Body of pancreas (tissue), 4 donors: ENCODE data around the gene CDH20. TPM values are rescaled to one million over a fixed set of nuclear protein-coding genes. Genes with fewer than 3 reads are reported as not detected.

ENCODE experiments used
- ATAC-seq: fragments of 150-250 bp; one replicate; pipeline ENCODE4 v1.9.1; 2016
- DNase-seq, 4 donors: peaks; one replicate each; pipeline ENCODE4 v3.0.0-alpha.2; 2019
- H3K27ac ChIP-seq, 4 donors: fragments of 200-600 bp; sonication (generic); 1 replicate in 3 of 4; 2 replicates in 1 of 4; pipeline versions ENCODE4 v1.5.1 to v1.6.1; 2016 to 2019; ENCODE audit warnings: mild to moderate bottlenecking in 1 of 4, mixed read lengths in 1 of 4, moderate library complexity in 1 of 4
- H3K27me3 ChIP-seq, 2 donors: fragments of 200-600 bp; sonication (generic); one replicate each; pipeline ENCODE4 v1.6.0; 2016; ENCODE audit warnings: mild to moderate bottlenecking in 1 of 2
- H3K36me3 ChIP-seq, 2 donors: fragments of 200-600 bp; sonication (generic); replicated peaks in 1 of 2; 2 replicates each; pipeline ENCODE4 v1.5.1; 2016; ENCODE audit warnings: low read depth in 2 of 2; ENCODE audit not compliant: insufficient read depth in 1 of 2
- H3K4me1 ChIP-seq: fragments of 200-600 bp; sonication (generic); one replicate; pipeline ENCODE4 v1.6.0; 2016
- H3K4me3 ChIP-seq, 2 donors: fragments of 200-600 bp; sonication (generic); 1 replicate in 1 of 2; 2 replicates in 1 of 2; pipeline ENCODE4 v1.5.1; 2016 to 2019
- H3K9me3 ChIP-seq, 3 donors: fragments of 200-600 bp; sonication (generic); 1 replicate in 2 of 3; 2 replicates in 1 of 3; pipeline ENCODE4 v1.5.1; 2016
- POLR2A ChIP-seq, 3 donors: fragments of 450-650 bp; IDR thresholded peaks; one replicate each; pipeline ENCODE4 v1.6.1; 2016; ENCODE audit warnings: antibody characterized with exemption in 3 of 3, mild to moderate bottlenecking in 2 of 3
- WGBS, 2 donors: methylation state at CpG; one replicate each; pipeline ENCODE4 v1.1.5; 2017; 5-methylcytosine and 5-hydroxymethylcytosine counted together
- intact Hi-C: fragments of 100-400 bp; cut with DNase I; formaldehyde crosslinking; loops from one replicate; pipeline ENCODE4 v1.15.1; 2023
- total RNA-seq, 2 donors: library from RNA; depleted of rRNA; stranded (reverse); fragments of >200 nt; gene quantifications; one replicate each; pipeline ENCODE4 v1.1.0, GENCODE V29; 2016
- TF ChIP-seq, protein P1 (sequence below), 7 experiments: fragments of 450-650 bp in 4 of 7; fragments of 200-600 bp in 3 of 7; sonication (generic) in 3 of 7; IDR thresholded peaks; one replicate each; pipeline ENCODE4 v1.5.1; 2016 to 2019; ENCODE audit warnings: antibody characterized with exemption in 7 of 7

Gene CDH20
- total RNA-seq, 2 donors from 2014 or later, result 0.26 to 6.3 TPM

DNA sequence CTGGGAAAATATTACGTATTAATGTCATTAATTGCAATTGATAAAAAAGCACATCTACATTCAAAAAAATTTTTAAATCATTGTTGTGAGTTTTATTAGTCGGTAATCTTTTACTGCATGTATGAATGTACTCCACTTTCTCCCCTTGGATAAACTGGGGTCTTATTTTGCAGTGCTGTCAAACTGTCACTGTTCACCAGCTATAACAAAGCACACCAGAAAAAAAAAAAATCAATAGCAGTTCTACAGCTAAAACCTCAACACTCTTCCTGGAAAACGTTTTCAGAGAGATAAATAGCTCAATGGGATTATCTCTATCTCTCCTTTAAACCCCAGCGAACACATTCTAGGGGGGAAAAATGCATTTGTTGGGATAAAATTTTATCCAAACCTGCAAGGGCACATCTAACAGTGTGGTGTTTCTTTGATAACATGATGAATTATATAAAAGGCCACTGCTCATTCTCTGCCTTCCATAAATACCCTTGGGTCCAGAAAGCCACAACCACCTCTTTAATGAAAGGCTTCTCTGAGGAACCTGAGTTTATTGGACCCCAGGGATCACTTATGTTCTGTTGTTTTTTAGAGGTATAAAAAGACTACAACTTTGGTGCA, 219.9 kb downstream of the CDH20 start:
- H3K27me3 ChIP-seq, result no peaks in the 10 kb centered on the region
- ATAC-seq (no peak), DNase-seq (no peak)
- H3K27ac ChIP-seq, result no peak overlapping the region
- TF ChIP-seq, protein P1, sequence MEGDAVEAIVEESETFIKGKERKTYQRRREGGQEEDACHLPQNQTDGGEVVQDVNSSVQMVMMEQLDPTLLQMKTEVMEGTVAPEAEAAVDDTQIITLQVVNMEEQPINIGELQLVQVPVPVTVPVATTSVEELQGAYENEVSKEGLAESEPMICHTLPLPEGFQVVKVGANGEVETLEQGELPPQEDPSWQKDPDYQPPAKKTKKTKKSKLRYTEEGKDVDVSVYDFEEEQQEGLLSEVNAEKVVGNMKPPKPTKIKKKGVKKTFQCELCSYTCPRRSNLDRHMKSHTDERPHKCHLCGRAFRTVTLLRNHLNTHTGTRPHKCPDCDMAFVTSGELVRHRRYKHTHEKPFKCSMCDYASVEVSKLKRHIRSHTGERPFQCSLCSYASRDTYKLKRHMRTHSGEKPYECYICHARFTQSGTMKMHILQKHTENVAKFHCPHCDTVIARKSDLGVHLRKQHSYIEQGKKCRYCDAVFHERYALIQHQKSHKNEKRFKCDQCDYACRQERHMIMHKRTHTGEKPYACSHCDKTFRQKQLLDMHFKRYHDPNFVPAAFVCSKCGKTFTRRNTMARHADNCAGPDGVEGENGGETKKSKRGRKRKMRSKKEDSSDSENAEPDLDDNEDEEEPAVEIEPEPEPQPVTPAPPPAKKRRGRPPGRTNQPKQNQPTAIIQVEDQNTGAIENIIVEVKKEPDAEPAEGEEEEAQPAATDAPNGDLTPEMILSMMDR (IDR thresholded peaks at IDR 0.05), result no peak
- TF ChIP-seq POLR2A (IDR thresholded peaks at IDR 0.05), result no peak
- no peak overlapping the region for H3K4me3 ChIP-seq
- intact Hi-C loops, result no loop called here
- 63 to 64% methylated on average over 4 of the region's 4 CpGs for WGBS, 2 donors
- H3K36me3 ChIP-seq, result no peaks in the 10 kb centered on the region
- H3K9me3 ChIP-seq, result no peaks in the 10 kb centered on the region
- no peaks in the 10 kb centered on the region for H3K4me1 ChIP-seq

DNA sequence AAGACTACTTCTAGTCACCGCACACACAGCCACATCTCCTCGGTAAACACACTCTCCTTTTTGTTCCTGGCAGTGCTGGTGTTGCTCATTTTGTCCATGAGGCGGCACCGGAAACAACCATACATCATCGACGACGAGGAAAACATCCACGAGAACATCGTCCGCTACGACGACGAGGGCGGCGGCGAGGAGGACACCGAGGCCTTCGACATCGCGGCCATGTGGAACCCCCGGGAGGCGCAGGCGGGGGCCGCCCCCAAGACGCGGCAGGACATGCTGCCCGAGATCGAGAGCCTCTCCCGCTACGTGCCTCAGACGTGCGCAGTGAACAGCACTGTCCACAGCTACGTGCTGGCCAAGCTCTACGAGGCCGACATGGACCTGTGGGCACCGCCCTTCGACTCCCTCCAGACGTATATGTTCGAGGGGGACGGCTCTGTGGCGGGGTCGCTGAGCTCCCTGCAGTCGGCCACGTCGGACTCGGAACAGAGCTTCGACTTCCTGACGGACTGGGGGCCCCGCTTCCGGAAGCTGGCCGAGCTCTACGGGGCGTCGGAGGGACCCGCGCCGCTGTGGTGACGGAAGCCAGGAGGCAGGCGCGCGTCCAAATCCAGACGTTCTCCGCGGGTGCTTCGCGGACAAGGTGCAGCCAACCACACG, 221.0 kb downstream of the CDH20 start:
- Histone ChIP-seq H3K4me3 (no peak overlapping the region), H3K9me3 (no peaks in the 10 kb centered on the region), H3K4me1 (no peaks in the 10 kb centered on the region), H3K27ac (no peak overlapping the region), H3K27me3 (no peaks in the 10 kb centered on the region), H3K36me3 (no peaks in the 10 kb centered on the region)
- intact Hi-C loops, result no loop called here
- TF ChIP-seq, protein P1 (IDR thresholded peaks at IDR 0.05), result no peak
- no peak for TF ChIP-seq POLR2A (IDR thresholded peaks at IDR 0.05)
- ATAC-seq (no peak), DNase-seq (peak; percentile 9 to 32 (median 18))
- 59 to 74% methylated on average over 28 to 57 of the region's 67 CpGs for WGBS, 2 donors

DNA sequence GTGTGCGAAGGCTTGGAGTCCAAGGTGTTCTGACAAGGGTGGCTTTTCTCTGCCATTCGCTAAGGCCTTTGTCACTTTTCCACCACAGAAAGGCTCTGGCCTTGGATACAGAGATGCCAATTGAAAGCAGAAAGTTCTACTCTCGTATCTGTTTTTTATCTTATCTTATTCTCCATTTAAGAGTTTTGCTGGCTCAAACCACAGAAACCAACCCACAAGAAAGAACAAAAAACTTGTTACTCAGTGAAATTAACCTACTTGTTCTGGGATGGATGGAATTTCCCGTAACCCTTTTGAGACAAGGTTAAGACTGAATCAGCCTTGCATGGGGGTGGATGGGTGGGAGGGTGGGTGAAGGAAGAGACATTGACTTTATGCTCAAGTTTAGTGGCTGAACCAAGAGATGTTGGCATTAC, 221.7 kb downstream of the CDH20 start:
- intact Hi-C loops, result no loop called here
- no peaks in the 10 kb centered on the region for H3K9me3 ChIP-seq
- H3K4me3 ChIP-seq, result no peak overlapping the region
- TF ChIP-seq, protein P1 (IDR thresholded peaks at IDR 0.05), result no peak
- TF ChIP-seq POLR2A (IDR thresholded peaks at IDR 0.05), result no peak
- no peaks in the 10 kb centered on the region for H3K4me1 ChIP-seq
- WGBS, 2 donors, result 82 to 84% methylated on average over 4 of the region's 4 CpGs
- H3K36me3 ChIP-seq, result no peaks in the 10 kb centered on the region
- H3K27me3 ChIP-seq, result no peaks in the 10 kb centered on the region
- no peak for ATAC-seq
- no peak for DNase-seq
- no peak overlapping the region for H3K27ac ChIP-seq

DNA sequence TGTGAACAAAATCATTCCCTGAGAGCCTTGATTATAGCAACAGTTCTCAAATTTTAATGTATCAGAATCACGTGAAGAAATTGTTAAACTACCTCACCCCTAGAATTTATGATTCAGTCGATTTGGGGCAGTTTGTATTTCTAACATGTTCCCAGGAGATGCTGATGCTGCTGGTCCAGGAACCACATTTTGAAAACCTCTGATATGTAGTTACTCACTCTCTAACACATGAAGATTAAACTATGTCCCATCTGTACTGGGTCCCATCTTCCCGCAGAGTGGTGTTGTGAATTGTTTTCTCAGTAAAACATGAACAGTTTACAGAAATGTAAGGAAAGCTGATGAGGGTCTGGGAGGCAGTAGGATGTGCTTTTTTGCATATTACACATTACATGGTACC, 223.1 kb downstream of the CDH20 start:
- Histone ChIP-seq H3K4me3 (no peak overlapping the region), H3K36me3 (no peaks in the 10 kb centered on the region), H3K4me1 (no peaks in the 10 kb centered on the region), H3K27me3 (no peaks in the 10 kb centered on the region), H3K27ac (no peak overlapping the region), H3K9me3 (no peaks in the 10 kb centered on the region)
- ATAC-seq (no peak), DNase-seq (no peak)
- intact Hi-C loops, result no loop called here
- TF ChIP-seq, protein P1 (IDR thresholded peaks at IDR 0.05), result no peak
- TF ChIP-seq POLR2A (IDR thresholded peaks at IDR 0.05), result no peak
- 59 to 66% methylated on average over 3 of the region's 3 CpGs for WGBS, 2 donors

DNA sequence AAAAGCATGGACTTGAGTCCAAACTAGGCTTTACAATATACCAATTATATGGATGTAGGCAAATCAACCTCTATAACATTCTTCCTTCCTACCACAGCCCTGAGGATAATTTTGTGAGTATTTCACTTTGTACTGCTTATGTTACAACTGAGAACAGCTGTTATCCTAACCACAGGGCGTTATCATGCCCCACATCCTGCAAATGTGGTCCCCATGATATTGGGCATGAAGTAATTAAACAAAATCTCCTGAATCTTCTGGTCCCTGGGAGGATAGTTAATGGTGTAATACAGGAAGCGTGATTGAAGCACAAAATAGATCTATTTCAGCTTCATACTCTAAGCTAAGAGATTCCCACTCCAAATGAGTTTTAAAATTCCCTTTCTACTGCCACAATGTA, 223.6 kb downstream of the CDH20 start:
- no peaks in the 10 kb centered on the region for H3K9me3 ChIP-seq
- no peak overlapping the region for H3K4me3 ChIP-seq
- no peak for ATAC-seq
- H3K4me1 ChIP-seq, result no peaks in the 10 kb centered on the region
- TF ChIP-seq, protein P1 (IDR thresholded peaks at IDR 0.05), result no peak
- no peak for TF ChIP-seq POLR2A (IDR thresholded peaks at IDR 0.05)
- no peak for DNase-seq
- WGBS, 2 donors, result 46 to 55% methylated on average over 2 of the region's 2 CpGs
- intact Hi-C loops, result no loop called here
- H3K27ac ChIP-seq, result no peak overlapping the region
- H3K27me3 ChIP-seq, result no peaks in the 10 kb centered on the region
- H3K36me3 ChIP-seq, result no peaks in the 10 kb centered on the region
